H9 (cell line): ENCODE measurements around the gene ALDH2. TPM values are rescaled to one million over a fixed set of nuclear protein-coding genes. Genes with fewer than 3 reads are reported as not detected.

Experiments used
- DNase-seq: peaks from one replicate; pipeline ENCODE4 v3.0.0-alpha.2; 2017
- H2AFZ ChIP-seq: one replicate; pipeline ENCODE4 v1.6.1; 2013; ENCODE audit warnings: mild to moderate bottlenecking, low read length, control low read depth, moderate library complexity
- H2AK5ac ChIP-seq: 2 replicates; pipeline ENCODE4 v1.6.1; 2013; ENCODE audit warnings: low read length, control low read depth, mixed read lengths; ENCODE audit not compliant: insufficient read length
- H2BK120ac ChIP-seq: one replicate; pipeline ENCODE4 v1.6.1; 2013; ENCODE audit warnings: low read depth, mild to moderate bottlenecking, low read length, control low read depth, inconsistent platforms; ENCODE audit not compliant: poor library complexity, severe bottlenecking
- H2BK12ac ChIP-seq: 2 replicates; pipeline ENCODE4 v1.6.1; 2013; ENCODE audit warnings: low read length, control low read depth, mixed read lengths, low read depth; ENCODE audit not compliant: insufficient read length
- H2BK15ac ChIP-seq: 2 replicates; pipeline ENCODE4 v1.6.1; 2013; ENCODE audit warnings: low read depth, low read length, control low read depth
- H2BK20ac ChIP-seq: one replicate; pipeline ENCODE4 v1.6.1; 2013; ENCODE audit warnings: low read depth, mild to moderate bottlenecking, low read length, control low read depth, inconsistent platforms; ENCODE audit not compliant: poor library complexity, severe bottlenecking
- H2BK5ac ChIP-seq: 2 replicates; pipeline ENCODE4 v1.6.1; 2013; ENCODE audit warnings: low read length, control low read depth, mixed read lengths; ENCODE audit not compliant: insufficient read length
- H3K14ac ChIP-seq: 2 replicates; pipeline ENCODE4 v1.6.1; 2013; ENCODE audit warnings: low read length, control low read depth; ENCODE audit not compliant: insufficient read depth
- H3K18ac ChIP-seq: 2 replicates; pipeline ENCODE4 v1.6.1; 2013; ENCODE audit warnings: low read depth, mild to moderate bottlenecking, mixed read lengths, low read length, control low read depth; ENCODE audit not compliant: insufficient read length
- H3K23ac ChIP-seq: 2 replicates; pipeline ENCODE4 v1.6.1; 2013; ENCODE audit warnings: low read length, control low read depth, mixed read lengths, low read depth; ENCODE audit not compliant: insufficient read length
- H3K23me2 ChIP-seq: 2 replicates; pipeline ENCODE4 v1.6.1; 2013; ENCODE audit warnings: low read depth, mild to moderate bottlenecking, mixed read lengths, low read length, control low read depth; ENCODE audit not compliant: insufficient read length, poor library complexity, severe bottlenecking
- H3K27ac ChIP-seq: 2 replicates; pipeline ENCODE4 v1.5.1; 2013; ENCODE audit warnings: low read length, control low read depth, mixed read lengths, low read depth; ENCODE audit not compliant: insufficient read length
- H3K27me3 ChIP-seq: 2 replicates; pipeline ENCODE4 v1.6.1; 2013; ENCODE audit warnings: low read length, control low read depth, inconsistent platforms; ENCODE audit not compliant: insufficient read depth
- H3K4ac ChIP-seq: 2 replicates; pipeline ENCODE4 v1.6.1; 2013; ENCODE audit warnings: low read depth, mild to moderate bottlenecking, control low read depth, inconsistent platforms, low read length, moderate library complexity
- H3K4me1 ChIP-seq: 2 replicates; pipeline ENCODE4 v1.6.1; 2013; ENCODE audit warnings: low read length, control low read depth, inconsistent platforms; ENCODE audit not compliant: insufficient read depth
- H3K4me2 ChIP-seq: 2 replicates; pipeline ENCODE4 v1.6.1; 2013; ENCODE audit warnings: low read length, control low read depth, mixed read lengths; ENCODE audit not compliant: insufficient read length, insufficient read depth
- H3K56ac ChIP-seq: 2 replicates; pipeline ENCODE4 v1.6.1; 2013; ENCODE audit warnings: low read depth, mild to moderate bottlenecking, mixed read lengths, low read length, control low read depth; ENCODE audit not compliant: insufficient read length
- H3K79me1 ChIP-seq: 2 replicates; pipeline ENCODE4 v1.6.1; 2013; ENCODE audit warnings: low read depth, mild to moderate bottlenecking, moderate library complexity, low read length, control low read depth, inconsistent platforms; ENCODE audit not compliant: insufficient read depth, poor library complexity, severe bottlenecking
- H3K79me2 ChIP-seq: 2 replicates; pipeline ENCODE4 v1.6.1; 2013; ENCODE audit warnings: low read length, control low read depth, inconsistent platforms; ENCODE audit not compliant: insufficient read depth
- H3K9ac ChIP-seq: 2 replicates; pipeline ENCODE4 v1.6.1; 2013; ENCODE audit warnings: low read length, control low read depth, mixed read lengths; ENCODE audit not compliant: insufficient read length; ENCODE audit errors: extremely low read depth
- H3K9me3 ChIP-seq: one replicate; pipeline ENCODE4 v1.6.1; 2013; ENCODE audit warnings: low read depth, low read length, inconsistent platforms; ENCODE audit not compliant: control insufficient read depth
- H3T11ph ChIP-seq: one replicate; pipeline ENCODE4 v1.6.1; 2013; ENCODE audit warnings: mild to moderate bottlenecking, low read length, control low read depth, inconsistent platforms
- H4K20me1 ChIP-seq: one replicate; pipeline ENCODE4 v1.6.1; 2013; ENCODE audit not compliant: control insufficient read depth, insufficient read length, insufficient read depth
- H4K5ac ChIP-seq: 2 replicates; pipeline ENCODE4 v1.6.1; 2013; ENCODE audit warnings: low read depth, mild to moderate bottlenecking, mixed read lengths, low read length, control low read depth; ENCODE audit not compliant: insufficient read length
- H4K8ac ChIP-seq: replicated peaks from 2 replicates; pipeline ENCODE4 v1.6.1; 2013; ENCODE audit warnings: low read length, control low read depth, mixed read lengths, low read depth; ENCODE audit not compliant: insufficient read length
- H4K91ac ChIP-seq: 2 replicates; pipeline ENCODE4 v1.6.1; 2013; ENCODE audit warnings: low read depth, mild to moderate bottlenecking, moderate library complexity, mixed read lengths, low read length, control low read depth; ENCODE audit not compliant: insufficient read length
- H3K27ac Mint-ChIP-seq, 3 experiments: 2 replicates in 2 of 3; 3 replicates in 1 of 3; pipeline ENCODE4 v1.8.0; 2020 to 2021; ENCODE audit warnings: mixed read lengths in 3 of 3, mild to moderate bottlenecking in 1 of 3, moderate library complexity in 1 of 3
- H3K27me3 Mint-ChIP-seq: 2 replicates; pipeline ENCODE4 v1.8.0; 2021; ENCODE audit warnings: low read depth, mild to moderate bottlenecking, moderate library complexity, mixed read lengths
- H3K36me3 Mint-ChIP-seq, 3 experiments: 2 replicates in 2 of 3; 3 replicates in 1 of 3; pipeline ENCODE4 v1.8.0; 2020 to 2021; ENCODE audit warnings: low read depth in 3 of 3, mixed read lengths in 3 of 3; ENCODE audit not compliant: insufficient read depth in 1 of 3
- H3K4me1 Mint-ChIP-seq, 2 experiments: 2 replicates each; pipeline ENCODE4 v1.8.0; 2020; ENCODE audit warnings: mixed read lengths in 2 of 2
- H3K4me3 Mint-ChIP-seq, 2 experiments: 2 replicates in 1 of 2; 3 replicates in 1 of 2; pipeline ENCODE4 v1.8.0; 2020 to 2021; ENCODE audit warnings: mild to moderate bottlenecking in 2 of 2, mixed read lengths in 2 of 2, moderate library complexity in 1 of 2
- H3K9me3 Mint-ChIP-seq, 2 experiments: 2 replicates in 1 of 2; 3 replicates in 1 of 2; pipeline ENCODE4 v1.8.0; 2020; ENCODE audit warnings: mild to moderate bottlenecking in 2 of 2, mixed read lengths in 2 of 2, moderate library complexity in 1 of 2
- CTCF ChIP-seq: fragments of 200-600 bp; sonication (generic); conservative IDR thresholded peaks from 3 replicates; pipeline ENCODE4 v1.8.0; 2021; ENCODE audit warnings: antibody characterized with exemption, mild to moderate bottlenecking
- WGBS: extraction: QIAGEN DNeasy Blood & Tissue Kit; methylation state at CpG from one replicate; pipeline ENCODE4 v1.1.7; 2013; ENCODE audit warnings: missing lambda C conversion rate, low lambda C conversion rate, mixed read lengths; ENCODE audit not compliant: insufficient read length; ENCODE audit errors: extremely low coverage; 5-methylcytosine and 5-hydroxymethylcytosine counted together
- total RNA-seq: library from RNA; stranded (reverse); gene quantifications from 2 replicates; pipeline ENCODE4 v1.2.1, GENCODE V29; 2021

Gene ALDH2
- total RNA-seq, 1 experiment from 2014 or later, result 44.0 TPM

GRCh38 chr12:111745211-111745610, 21.5 kb upstream of the ALDH2 start:
- H3K56ac ChIP-seq, result no peak overlapping the region
- no peak overlapping the region for H2BK15ac ChIP-seq
- no peak overlapping the region for H4K5ac ChIP-seq
- Mint-ChIP-seq H3K27ac (peak overlapping the region in 1 of 3 experiments; percentile 14; a peak in 1 of 7 replicates), H3K27me3 (no peaks in the 10 kb centered on the region), H3K4me3 (no peak overlapping the region), H3K4me1 (no peaks in the 10 kb centered on the region), H3K9me3 (no peaks in the 10 kb centered on the region), H3K36me3 (peaks cover 10 to 24% (median 15%) of the 10 kb centered on the region in 3 experiments)
- H3K4ac ChIP-seq, result no peak overlapping the region
- H3K79me2 ChIP-seq, result no peaks in the 10 kb centered on the region
- no peak overlapping the region for H2BK12ac ChIP-seq
- no peak overlapping the region for H4K91ac ChIP-seq
- H4K8ac ChIP-seq, result no peak overlapping the region
- no peak overlapping the region for H3K18ac ChIP-seq
- H3K4me2 ChIP-seq, result no peak overlapping the region
- WGBS, result no CpG with 5 or more reads among the region's 4 CpGs
- no peaks in the 10 kb centered on the region; the same call in 1 of the 2 replicates for H3K4me1 ChIP-seq
- no peak overlapping the region for H3K14ac ChIP-seq
- H3K23me2 ChIP-seq, result no peaks in the 10 kb centered on the region
- TF ChIP-seq CTCF, result no peak
- H3K27ac ChIP-seq, result no peak overlapping the region
- H4K20me1 ChIP-seq, result no peaks in the 10 kb centered on the region
- no peak overlapping the region for H2BK120ac ChIP-seq
- H3K9me3 ChIP-seq, result no peaks in the 10 kb centered on the region
- H2AFZ ChIP-seq, result no peak overlapping the region
- H3K27me3 ChIP-seq, result no peaks in the 10 kb centered on the region
- H2BK5ac ChIP-seq, result no peak overlapping the region
- DNase-seq, result no peak
- H3K23ac ChIP-seq, result no peak overlapping the region
- H2AK5ac ChIP-seq, result no peak overlapping the region
- H3K9ac ChIP-seq, result no peak overlapping the region
- no peaks in the 10 kb centered on the region for H3K79me1 ChIP-seq
- no peak overlapping the region for H2BK20ac ChIP-seq
- H3T11ph ChIP-seq, result no peak overlapping the region
